Measurements from ENCODE around the gene PIGU. TPM values are rescaled to one million over a fixed set of nuclear protein-coding genes. Genes with fewer than 3 reads are reported as not detected.

The PIGU gene
- total and polyA plus RNA-seq, 2 of the 13 experiments (the other 11 are each of a cell fraction or from before 2014, with no cell fraction given) = 45.5 to 231 TPM

- TF ChIP-seq, protein P1, sequence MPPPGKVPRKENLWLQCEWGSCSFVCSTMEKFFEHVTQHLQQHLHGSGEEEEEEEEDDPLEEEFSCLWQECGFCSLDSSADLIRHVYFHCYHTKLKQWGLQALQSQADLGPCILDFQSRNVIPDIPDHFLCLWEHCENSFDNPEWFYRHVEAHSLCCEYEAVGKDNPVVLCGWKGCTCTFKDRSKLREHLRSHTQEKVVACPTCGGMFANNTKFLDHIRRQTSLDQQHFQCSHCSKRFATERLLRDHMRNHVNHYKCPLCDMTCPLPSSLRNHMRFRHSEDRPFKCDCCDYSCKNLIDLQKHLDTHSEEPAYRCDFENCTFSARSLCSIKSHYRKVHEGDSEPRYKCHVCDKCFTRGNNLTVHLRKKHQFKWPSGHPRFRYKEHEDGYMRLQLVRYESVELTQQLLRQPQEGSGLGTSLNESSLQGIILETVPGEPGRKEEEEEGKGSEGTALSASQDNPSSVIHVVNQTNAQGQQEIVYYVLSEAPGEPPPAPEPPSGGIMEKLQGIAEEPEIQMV (CRISPR knock-in tag; IDR thresholded peaks at IDR 0.05; ENCODE audit: low read depth) = no peak
- TF ChIP-seq ZBTB42 (CRISPR knock-in tag; IDR thresholded peaks at IDR 0.05) = no peak
- TF ChIP-seq GMEB2 (CRISPR knock-in tag; IDR thresholded peaks at IDR 0.05; ENCODE audit: low read depth) = no peak
- TF ChIP-seq POGK (CRISPR knock-in tag; conservative IDR thresholded peaks at IDR 0.05) = no peak
- TF ChIP-seq MBD4 (IDR thresholded peaks at IDR 0.05; ENCODE audit: borderline replicate concordance, low read length) = no peak
- TF ChIP-seq BRCA1 (CRISPR knock-in tag; IDR thresholded peaks at IDR 0.05) = no peak
- no peak for TF ChIP-seq KMT2B (CRISPR knock-in tag; IDR thresholded peaks at IDR 0.05)
- no peak for TF ChIP-seq CBX5 (CRISPR knock-in tag; IDR thresholded peaks at IDR 0.05; ENCODE audit: borderline replicate concordance)
- TF ChIP-seq SP5 (CRISPR knock-in tag; IDR thresholded peaks at IDR 0.05; ENCODE audit: borderline replicate concordance, low read depth) = 0 out of 2 replicates have a peak, but pooled peaks have one; percentile 9
- TF ChIP-seq ZFP36L2 (CRISPR knock-in tag; IDR thresholded peaks at IDR 0.05) = no peak
- TF ChIP-seq DBP (CRISPR knock-in tag; IDR thresholded peaks at IDR 0.05; ENCODE audit: not compliant biosample characterization) = no peak
- no peak for TF ChIP-seq GABPB1 (CRISPR knock-in tag; IDR thresholded peaks at IDR 0.05)
- no peak for TF ChIP-seq RBM22 (optimal IDR thresholded peaks at IDR 0.05; ENCODE audit: low read length)
- no peak for TF ChIP-seq TBP (CRISPR knock-in tag; IDR thresholded peaks at IDR 0.05)
- no peak for TF ChIP-seq ZNF792 (CRISPR knock-in tag; IDR thresholded peaks at IDR 0.05)
These were observed 123.5 kb downstream of the PIGU start (continued) for GRCh38 chr20:34553366-34553867.
